Trophoblast cell (in vitro differentiated cells and primary cell): ENCODE measurements around the gene TPBGL.

Experiments used
- DNase-seq, 2 donors: peaks; one replicate each; pipeline ENCODE4 v3.0.0-alpha.2; 2016
- H2AFZ ChIP-seq: 2 replicates; pipeline ENCODE4 v1.6.1; 2013; ENCODE audit warnings: low read length, moderate library complexity, mild to moderate bottlenecking; ENCODE audit not compliant: insufficient read depth, poor library complexity
- H2AK5ac ChIP-seq: 2 replicates; pipeline ENCODE4 v1.6.1; 2013; ENCODE audit warnings: mild to moderate bottlenecking, low read length
- H2BK120ac ChIP-seq: 2 replicates; pipeline ENCODE4 v1.6.1; 2013; ENCODE audit warnings: low read length, mild to moderate bottlenecking, moderate library complexity; ENCODE audit not compliant: insufficient read depth, poor library complexity
- H2BK12ac ChIP-seq: 2 replicates; pipeline ENCODE4 v1.6.1; 2013; ENCODE audit warnings: mild to moderate bottlenecking, low read length, moderate library complexity
- H2BK5ac ChIP-seq: 2 replicates; pipeline ENCODE4 v1.6.1; 2013; ENCODE audit warnings: low read length, low read depth, moderate library complexity, mild to moderate bottlenecking; ENCODE audit not compliant: poor library complexity
- H3K14ac ChIP-seq: 2 replicates; pipeline ENCODE4 v1.6.1; 2013; ENCODE audit warnings: mild to moderate bottlenecking, low read length
- H3K18ac ChIP-seq: 2 replicates; pipeline ENCODE4 v1.6.1; 2013; ENCODE audit warnings: mild to moderate bottlenecking, low read length
- H3K23ac ChIP-seq: 2 replicates; pipeline ENCODE4 v1.6.1; 2013; ENCODE audit warnings: low read length
- H3K27ac ChIP-seq: 2 replicates; pipeline ENCODE4 v1.5.1; 2013; ENCODE audit warnings: low read depth, mild to moderate bottlenecking, inconsistent platforms, low read length, moderate library complexity
- H3K27me3 ChIP-seq: 2 replicates; pipeline ENCODE4 v1.6.1; 2013; ENCODE audit warnings: inconsistent platforms, mild to moderate bottlenecking, low read length, moderate library complexity; ENCODE audit not compliant: insufficient read depth
- H3K36me3 ChIP-seq, 2 experiments: 1 replicate in 1 of 2; 2 replicates in 1 of 2; pipeline ENCODE4 v1.6.1; 2013; ENCODE audit warnings: low read length in 2 of 2, mild to moderate bottlenecking in 2 of 2, moderate library complexity in 1 of 2; ENCODE audit not compliant: insufficient read depth in 2 of 2, control insufficient read depth in 1 of 2
- H3K4ac ChIP-seq: 2 replicates; pipeline ENCODE4 v1.6.1; 2013; ENCODE audit warnings: low read depth, mild to moderate bottlenecking, low read length, moderate library complexity
- H3K4me1 ChIP-seq, 2 experiments: 1 replicate in 1 of 2; 2 replicates in 1 of 2; pipeline ENCODE4 v1.6.1; 2013; ENCODE audit warnings: low read length in 2 of 2, mild to moderate bottlenecking in 2 of 2, moderate library complexity in 1 of 2; ENCODE audit not compliant: insufficient read depth in 2 of 2, control insufficient read depth in 1 of 2
- H3K4me2 ChIP-seq: 2 replicates; pipeline ENCODE4 v1.6.1; 2013; ENCODE audit warnings: inconsistent platforms, mild to moderate bottlenecking, low read length, moderate library complexity
- H3K4me3 ChIP-seq: 2 replicates; pipeline ENCODE4 v1.5.1; 2013; ENCODE audit warnings: mild to moderate bottlenecking, low read depth, low read length, inconsistent platforms
- H3K79me1 ChIP-seq: one replicate; pipeline ENCODE4 v1.6.1; 2013; ENCODE audit warnings: low read length
- H3K79me2 ChIP-seq: 2 replicates; pipeline ENCODE4 v1.6.1; 2013; ENCODE audit warnings: low read length, mild to moderate bottlenecking; ENCODE audit not compliant: control insufficient read depth, insufficient read depth, poor library complexity
- H3K9ac ChIP-seq: 2 replicates; pipeline ENCODE4 v1.6.1; 2013; ENCODE audit warnings: mild to moderate bottlenecking, low read length
- H3K9me3 ChIP-seq: 2 replicates; pipeline ENCODE4 v1.6.1; 2013; ENCODE audit warnings: low read depth, mild to moderate bottlenecking, control low read depth, inconsistent platforms, low read length; ENCODE audit not compliant: insufficient read depth
- H4K12ac ChIP-seq: 2 replicates; pipeline ENCODE4 v1.6.1; 2013; ENCODE audit warnings: low read depth, mild to moderate bottlenecking, low read length, moderate library complexity
- H4K8ac ChIP-seq: 2 replicates; pipeline ENCODE4 v1.6.1; 2013; ENCODE audit warnings: low read depth, mild to moderate bottlenecking, low read length, moderate library complexity
- H4K91ac ChIP-seq: one replicate; pipeline ENCODE4 v1.6.1; 2013; ENCODE audit warnings: low read depth, mild to moderate bottlenecking, low read length, moderate library complexity
- WGBS: extraction: QIAGEN DNeasy Blood & Tissue Kit; methylation state at CpG from one replicate; pipeline ENCODE4 v1.1.7; 2013; ENCODE audit warnings: missing lambda C conversion rate; ENCODE audit not compliant: insufficient read length, insufficient coverage; ENCODE audit errors: extremely low coverage; 5-methylcytosine and 5-hydroxymethylcytosine counted together

Gene TPBGL

GRCh38 chr11:75270896-75271418 is 30.4 kb downstream of the TPBGL start:
- no peak overlapping the region for H3K4ac ChIP-seq
- H3K79me1 ChIP-seq, result no peaks in the 10 kb centered on the region

DNA sequence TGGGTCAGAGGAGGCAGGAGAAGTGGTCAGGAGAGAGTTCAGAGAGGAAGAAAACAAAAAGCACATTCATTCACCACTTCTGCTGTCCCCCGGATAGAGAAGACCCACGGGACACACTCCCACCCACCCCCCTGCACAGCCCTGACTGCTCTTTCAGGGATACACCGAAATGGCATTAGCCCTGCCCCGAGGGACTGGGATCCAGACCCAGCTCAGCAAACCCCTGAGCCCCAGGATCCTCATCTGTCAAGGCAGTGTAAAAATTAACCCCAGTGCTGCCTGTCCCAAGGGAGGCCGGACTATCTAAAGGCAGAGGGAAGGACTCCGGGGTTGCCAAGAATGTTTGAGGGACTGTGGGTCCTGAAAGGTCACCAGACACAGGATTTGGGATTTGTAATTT is 31.2 kb downstream of the TPBGL start:
- H3K9me3 ChIP-seq, result no peaks in the 10 kb centered on the region
- H2BK12ac ChIP-seq, result no peak overlapping the region
- no CpG with 5 or more reads among the region's 6 CpGs for WGBS
- no peak overlapping the region for H3K18ac ChIP-seq
- no peak overlapping the region for H4K12ac ChIP-seq
- no peak for DNase-seq
- no peak overlapping the region for H4K8ac ChIP-seq
- H3K36me3 ChIP-seq, result peaks cover 35 to 42% of the 10 kb centered on the region in 2 experiments
- H3K79me2 ChIP-seq, result no peaks in the 10 kb centered on the region
- no peak overlapping the region for H2BK120ac ChIP-seq
- no peak overlapping the region for H3K9ac ChIP-seq
- H3K4ac ChIP-seq, result no peak overlapping the region
- H3K23ac ChIP-seq, result no peak overlapping the region
- no peaks in the 10 kb centered on the region for H3K4me1 ChIP-seq
- no peak overlapping the region for H2AFZ ChIP-seq
- no peak overlapping the region for H2BK5ac ChIP-seq
- H3K79me1 ChIP-seq, result no peaks in the 10 kb centered on the region
- H2AK5ac ChIP-seq, result no peak overlapping the region
- no peak overlapping the region for H3K27ac ChIP-seq
- no peak overlapping the region for H3K4me2 ChIP-seq
- H3K4me3 ChIP-seq, result no peak overlapping the region
- H3K27me3 ChIP-seq, result no peaks in the 10 kb centered on the region
- no peak overlapping the region for H3K14ac ChIP-seq
- no peak overlapping the region for H4K91ac ChIP-seq

More at GRCh38 chr11:75270896-75271418, 30.4 kb downstream of the TPBGL start:
- H3K14ac ChIP-seq, result no peak overlapping the region
- H3K4me2 ChIP-seq, result no peak overlapping the region
- H3K27me3 ChIP-seq, result no peaks in the 10 kb centered on the region
- no peak overlapping the region for H3K23ac ChIP-seq
- WGBS, result no CpG with 5 or more reads among the region's 3 CpGs
- H3K79me2 ChIP-seq, result no peaks in the 10 kb centered on the region
- no peaks in the 10 kb centered on the region for H3K9me3 ChIP-seq
- peaks cover 39 to 44% of the 10 kb centered on the region in 2 experiments for H3K36me3 ChIP-seq
- H2BK120ac ChIP-seq, result no peak overlapping the region
- H2AFZ ChIP-seq, result no peak overlapping the region
- H3K27ac ChIP-seq, result no peak overlapping the region
- no peak overlapping the region for H4K12ac ChIP-seq
- no peak for DNase-seq
- H4K8ac ChIP-seq, result no peak overlapping the region
- no peak overlapping the region for H2AK5ac ChIP-seq
- no peak overlapping the region for H2BK12ac ChIP-seq
- no peak overlapping the region for H4K91ac ChIP-seq
- H3K4me1 ChIP-seq, result peaks cover 0 to 2% of the 10 kb centered on the region in 2 experiments
- H3K9ac ChIP-seq, result no peak overlapping the region
- no peak overlapping the region for H3K18ac ChIP-seq
- H3K4me3 ChIP-seq, result no peak overlapping the region
- no peak overlapping the region for H2BK5ac ChIP-seq

GRCh38 chr11:75272391-75272790 is 31.8 kb downstream of the TPBGL start:
- Histone ChIP-seq H3K4me2 (no peak overlapping the region), H3K14ac (no peak overlapping the region), H4K91ac (no peak overlapping the region), H3K79me2 (no peaks in the 10 kb centered on the region), H2BK120ac (no peak overlapping the region), H3K79me1 (no peaks in the 10 kb centered on the region), H3K23ac (no peak overlapping the region), H3K4ac (no peak overlapping the region), H3K36me3 (peaks cover 36 to 43% of the 10 kb centered on the region in 2 experiments), H3K27ac (no peak overlapping the region), H3K9ac (no peak overlapping the region), H2BK5ac (no peak overlapping the region), H4K12ac (no peak overlapping the region), H2AK5ac (no peak overlapping the region), H2BK12ac (no peak overlapping the region), H3K18ac (no peak overlapping the region), H3K4me1 (no peaks in the 10 kb centered on the region), H4K8ac (no peak overlapping the region), H3K9me3 (no peaks in the 10 kb centered on the region), H3K27me3 (no peaks in the 10 kb centered on the region), H3K4me3 (no peak overlapping the region), H2AFZ (no peak overlapping the region)
- WGBS, result no CpG with 5 or more reads among the region's 5 CpGs
- DNase-seq, result no peak

DNA sequence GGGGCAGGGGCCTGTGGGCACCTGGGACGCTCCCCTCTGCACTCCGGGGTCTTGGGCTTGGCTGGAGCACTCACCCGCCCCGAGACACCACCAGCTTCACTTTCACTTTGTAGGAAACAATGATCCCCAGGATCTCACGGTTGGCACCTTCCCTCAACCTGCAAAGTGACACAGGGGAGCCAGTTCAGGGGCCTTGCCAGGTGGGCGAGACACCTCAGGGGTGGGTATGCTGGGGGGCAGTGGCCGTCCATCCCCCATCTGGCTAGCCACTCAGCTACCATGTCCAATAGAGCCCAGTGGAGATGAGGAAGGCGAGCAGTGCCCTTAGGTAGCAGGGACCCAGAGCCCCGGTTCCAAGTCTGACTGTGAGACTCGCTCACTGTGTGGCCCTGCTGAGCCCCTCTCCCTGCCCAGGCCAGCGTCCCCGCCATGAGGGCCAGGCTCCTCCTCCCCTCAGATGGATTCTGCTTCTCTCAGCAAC is 32.3 kb downstream of the TPBGL start:
- Histone ChIP-seq H3K9me3 (no peaks in the 10 kb centered on the region), H3K79me2 (no peaks in the 10 kb centered on the region), H3K23ac (no peak overlapping the region), H3K4me2 (no peak overlapping the region), H3K14ac (no peak overlapping the region), H2BK12ac (no peak overlapping the region), H3K27ac (no peak overlapping the region), H3K79me1 (no peaks in the 10 kb centered on the region), H4K91ac (no peak overlapping the region), H2AFZ (no peak overlapping the region), H3K4me1 (no peaks in the 10 kb centered on the region), H3K9ac (no peak overlapping the region), H2BK5ac (no peak overlapping the region), H3K4me3 (no peak overlapping the region), H2AK5ac (no peak overlapping the region), H3K4ac (no peak overlapping the region), H2BK120ac (no peak overlapping the region), H3K27me3 (no peaks in the 10 kb centered on the region), H3K36me3 (peaks cover 41 to 48% of the 10 kb centered on the region in 2 experiments), H4K8ac (no peak overlapping the region), H3K18ac (no peak overlapping the region), H4K12ac (no peak overlapping the region)
- no CpG with 5 or more reads among the region's 12 CpGs for WGBS
- no peak for DNase-seq
